MM.1S (cell line): ENCODE results near the gene R3HDM2.

ENCODE experiments used
- CTCF ChIP-seq: fragments of 300-600 bp; sonication (generic); IDR thresholded peaks from 2 replicates; pipeline ENCODE4 v1.5.1; 2016; ENCODE audit warnings: antibody characterized with exemption, low read length, mixed read lengths
- EZH2 ChIP-seq: fragments of 300-600 bp; sonication (generic); optimal IDR thresholded peaks from 2 replicates; pipeline ENCODE3; 2017; ENCODE audit warnings: low read depth, mild to moderate bottlenecking, antibody characterized with exemption, low read length, mixed read lengths

GRCh38 chr12:57420482-57420881 is 10.4 kb downstream of the R3HDM2 start:
- TF ChIP-seq CTCF = no peak
- TF ChIP-seq EZH2 = no peak
